Stimulated activated CD8-positive, alpha-beta memory T cell treated with anti-CD3 and anti-CD28 coated beads, Interleukin-7, amount 100 ng/mL, for 24 hours (primary cell): ENCODE measurements around the gene TRPM1.

Experiments used
- DNase-seq: peaks from one replicate; pipeline ENCODE4 v3.0.0-alpha.2; 2020; ENCODE audit warnings: low read depth

The TRPM1 gene

DNA sequence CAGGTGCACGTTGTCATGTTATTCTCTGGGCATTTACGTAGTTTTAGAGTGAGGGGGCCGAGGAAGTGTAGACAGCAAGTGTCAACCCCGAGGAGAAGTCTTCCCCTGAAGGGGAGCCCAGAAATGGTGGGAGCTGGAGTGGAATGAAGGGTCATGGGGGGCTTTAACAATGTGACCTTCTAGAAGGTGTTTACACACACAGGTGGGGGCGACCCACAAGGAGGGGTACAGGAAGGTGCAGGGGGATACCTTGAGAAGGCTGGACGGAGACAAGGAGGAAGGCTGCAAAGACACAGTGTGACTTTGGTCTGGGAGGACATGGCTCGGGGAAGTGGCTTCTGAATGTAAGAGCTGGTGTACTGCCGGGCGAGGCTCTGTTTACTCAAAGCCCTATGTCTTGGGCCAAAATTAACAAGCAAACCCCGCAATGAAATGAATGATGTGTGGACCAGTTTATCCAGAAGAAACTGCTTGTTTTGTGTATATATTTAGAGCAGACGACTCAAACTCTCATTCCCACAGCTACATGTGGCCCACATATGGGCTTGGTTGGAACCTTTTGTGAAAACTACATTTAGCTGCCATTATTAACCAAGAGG lies 18.7 kb downstream of the TRPM1 start:
- no peak for DNase-seq

DNA sequence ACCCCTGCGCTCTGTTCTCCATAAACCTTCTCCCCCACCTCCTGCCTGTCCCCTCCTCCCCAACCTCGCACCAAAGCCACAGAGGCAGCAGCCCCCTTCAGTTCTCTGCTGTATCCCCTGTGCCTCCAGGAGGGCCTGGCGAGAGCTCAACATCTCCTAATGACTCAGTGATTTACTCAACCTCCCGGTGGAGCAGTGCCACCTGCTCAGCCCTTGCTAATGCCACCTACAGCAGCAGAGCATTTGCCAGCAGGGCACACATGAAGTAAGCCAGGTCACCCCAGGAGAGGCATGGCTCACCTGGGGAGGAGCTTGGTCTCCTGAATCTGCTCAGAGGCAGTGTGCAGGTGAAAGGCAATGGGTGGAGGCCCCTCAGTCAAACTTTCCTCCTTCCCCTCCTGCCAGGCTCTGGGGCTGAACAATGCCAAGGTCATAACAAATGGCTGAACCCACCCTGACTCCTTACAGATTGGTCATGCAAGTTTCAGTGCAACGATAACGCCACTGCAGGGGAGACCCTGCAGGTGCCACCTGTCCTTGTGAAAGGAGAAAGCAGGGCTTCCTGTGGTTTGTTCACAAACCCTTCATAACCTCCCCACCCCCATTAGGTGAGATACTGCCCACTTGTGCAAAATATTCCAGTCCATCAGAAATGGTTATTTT lies 19.8 kb downstream of the TRPM1 start:
- DNase-seq = no peak

DNA sequence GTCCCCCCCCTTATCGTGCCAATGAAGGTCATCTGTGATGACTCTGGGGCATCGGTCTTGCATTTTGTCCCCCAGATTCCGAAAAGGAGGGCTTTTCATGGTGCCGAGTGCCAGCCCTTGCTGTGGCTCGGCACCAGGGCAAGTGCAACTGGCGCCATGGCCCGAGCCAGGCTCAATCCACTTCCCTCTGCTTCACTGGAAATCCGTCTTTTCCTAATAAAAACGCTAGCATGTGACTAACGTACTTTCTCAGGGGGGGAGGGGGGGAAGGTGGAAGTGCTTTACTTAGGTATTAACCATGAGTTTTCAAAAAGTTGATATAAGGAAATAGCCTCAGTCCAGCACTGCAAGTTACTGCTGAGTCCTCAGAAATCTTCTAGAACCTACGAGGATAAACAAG lies 20.5 kb downstream of the TRPM1 start:
- DNase-seq = no peak

DNA sequence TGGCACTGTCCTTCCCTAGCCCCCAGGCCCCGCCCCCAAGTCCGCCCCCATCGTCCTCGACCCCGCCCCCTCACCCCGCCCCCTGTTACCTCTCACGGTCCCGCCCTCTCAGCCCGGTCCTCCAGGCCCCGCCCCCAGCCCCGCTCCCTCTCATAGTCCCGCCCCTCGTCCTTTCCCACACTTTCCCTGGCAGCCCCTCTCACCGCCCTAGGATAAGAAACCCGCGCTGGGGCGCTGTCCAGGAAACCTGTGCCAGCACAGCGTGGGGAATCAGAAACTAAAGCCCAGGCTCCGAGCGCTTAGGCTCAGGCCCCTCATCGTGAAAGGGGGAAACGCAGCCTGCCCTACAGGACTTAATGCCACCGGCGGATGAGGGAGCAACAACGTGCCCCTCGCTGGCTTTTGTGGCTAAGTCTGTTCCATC lies 20.9 kb downstream of the TRPM1 start:
- DNase-seq = no peak

DNA sequence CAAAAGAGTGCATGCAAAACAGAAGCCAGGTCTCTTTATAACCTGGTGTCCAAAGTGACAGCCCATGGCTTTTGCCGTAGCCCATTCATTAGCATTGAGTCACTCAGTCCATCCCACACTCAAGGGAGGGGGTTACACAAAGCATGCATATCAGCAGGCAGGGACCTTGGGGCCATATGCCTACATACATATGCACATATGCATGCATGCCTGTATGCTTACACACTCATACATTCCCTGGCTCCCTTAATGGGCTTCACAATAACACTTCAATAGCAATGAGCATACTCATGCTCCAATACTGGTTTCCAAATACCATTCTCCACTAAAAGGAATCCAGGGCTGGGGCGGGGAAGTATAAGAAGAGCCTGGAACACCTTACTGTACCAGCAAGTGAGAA lies 22.0 kb downstream of the TRPM1 start:
- no peak for DNase-seq

DNA sequence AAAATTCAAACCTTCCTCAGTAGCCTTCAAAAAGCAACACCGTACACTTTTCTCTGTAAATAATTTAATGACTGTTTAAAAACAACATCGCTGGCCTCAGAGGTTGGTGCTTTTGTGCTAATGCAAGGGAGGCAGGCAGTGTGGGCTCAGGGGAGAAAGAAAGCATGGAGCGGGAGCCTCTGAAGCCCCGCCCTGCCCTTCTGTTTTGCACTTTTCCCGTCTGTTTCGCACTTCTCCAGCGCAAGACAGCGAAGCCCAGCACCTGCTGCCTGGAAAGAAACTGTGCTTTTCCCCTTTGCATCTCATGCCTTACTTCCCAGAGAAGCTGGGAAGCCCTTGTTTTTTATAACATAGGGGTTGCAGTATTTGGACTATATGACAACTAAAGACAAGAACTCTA lies 23.1 kb downstream of the TRPM1 start:
- DNase-seq = no peak

DNA sequence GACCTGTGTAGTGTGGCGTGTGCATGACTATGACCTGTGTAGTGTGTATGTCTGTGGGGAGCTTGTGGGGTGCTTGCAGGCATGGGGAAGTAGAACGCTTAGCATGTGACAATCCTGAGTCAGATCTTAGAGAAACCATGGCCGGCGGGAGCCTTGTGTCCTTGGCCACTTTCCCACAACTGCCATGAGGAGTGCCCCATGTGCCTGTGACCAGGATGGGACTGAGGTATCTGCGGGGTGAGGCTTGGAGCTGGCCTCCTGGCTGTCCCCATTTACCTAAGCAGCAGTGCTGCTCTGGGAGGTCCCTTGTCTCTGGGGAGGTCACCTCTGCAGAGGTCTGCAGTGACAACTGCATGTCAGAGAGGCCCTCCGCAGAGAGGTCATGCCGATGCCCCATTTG lies 23.6 kb downstream of the TRPM1 start:
- no peak for DNase-seq

DNA sequence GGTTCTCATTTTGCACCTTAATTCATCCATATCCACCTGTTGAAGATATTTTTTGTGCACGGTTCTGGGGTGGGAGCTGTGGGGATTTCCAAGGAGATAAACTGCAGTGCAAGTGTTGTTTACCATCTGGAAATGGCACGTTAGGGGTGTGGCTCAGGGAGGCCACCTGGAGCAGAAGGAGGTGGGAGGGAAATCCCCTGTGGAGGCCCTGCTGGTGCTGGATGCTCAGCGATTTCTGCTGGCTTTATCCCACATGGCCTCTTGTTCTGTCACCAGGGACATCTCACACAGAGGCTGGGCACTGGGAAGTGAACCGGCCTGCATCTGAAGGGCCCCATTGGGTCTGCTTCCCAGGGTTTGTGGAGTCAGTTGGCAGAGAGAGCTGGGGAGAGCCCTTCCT lies 24.3 kb downstream of the TRPM1 start:
- DNase-seq = no peak

DNA sequence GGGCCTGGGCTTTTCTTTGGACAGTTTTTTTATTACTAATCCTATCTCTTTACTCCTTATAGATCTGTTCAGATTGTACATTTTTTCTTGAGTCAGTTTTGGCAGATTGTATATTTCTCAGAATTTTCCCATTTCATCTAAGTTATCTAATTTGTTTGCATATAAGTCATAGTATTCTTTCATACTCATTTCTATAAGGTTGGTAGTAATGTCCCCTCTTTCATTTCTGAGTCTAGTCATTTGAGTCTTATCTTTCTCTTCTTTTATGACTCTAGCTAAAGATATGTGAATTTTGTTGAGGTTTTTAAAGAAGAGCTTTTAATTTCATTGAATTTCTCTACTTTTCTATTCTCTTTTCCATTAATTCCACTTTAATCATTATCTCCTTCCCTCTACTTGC lies 27.2 kb downstream of the TRPM1 start:
- DNase-seq = no peak

DNA sequence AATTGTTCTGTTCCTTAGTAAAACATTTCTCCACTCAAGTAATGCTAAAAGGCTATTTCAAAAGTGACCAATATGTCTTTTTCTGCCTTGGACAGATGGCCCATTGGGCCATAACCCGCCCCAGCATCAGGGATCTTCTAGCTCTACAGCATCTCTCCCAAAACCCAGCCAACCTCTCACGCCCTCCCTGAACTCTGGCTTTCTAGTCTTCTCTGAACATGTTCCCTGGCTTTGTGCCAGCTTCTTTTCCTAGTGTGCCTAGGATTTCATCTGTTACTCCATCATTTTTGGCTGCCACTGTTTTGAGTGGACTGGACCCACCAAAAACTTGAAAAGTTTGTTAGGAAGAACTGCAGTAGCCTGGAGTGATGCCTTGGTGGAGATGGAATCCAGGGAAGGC lies 30.7 kb downstream of the TRPM1 start:
- no peak for DNase-seq

DNA sequence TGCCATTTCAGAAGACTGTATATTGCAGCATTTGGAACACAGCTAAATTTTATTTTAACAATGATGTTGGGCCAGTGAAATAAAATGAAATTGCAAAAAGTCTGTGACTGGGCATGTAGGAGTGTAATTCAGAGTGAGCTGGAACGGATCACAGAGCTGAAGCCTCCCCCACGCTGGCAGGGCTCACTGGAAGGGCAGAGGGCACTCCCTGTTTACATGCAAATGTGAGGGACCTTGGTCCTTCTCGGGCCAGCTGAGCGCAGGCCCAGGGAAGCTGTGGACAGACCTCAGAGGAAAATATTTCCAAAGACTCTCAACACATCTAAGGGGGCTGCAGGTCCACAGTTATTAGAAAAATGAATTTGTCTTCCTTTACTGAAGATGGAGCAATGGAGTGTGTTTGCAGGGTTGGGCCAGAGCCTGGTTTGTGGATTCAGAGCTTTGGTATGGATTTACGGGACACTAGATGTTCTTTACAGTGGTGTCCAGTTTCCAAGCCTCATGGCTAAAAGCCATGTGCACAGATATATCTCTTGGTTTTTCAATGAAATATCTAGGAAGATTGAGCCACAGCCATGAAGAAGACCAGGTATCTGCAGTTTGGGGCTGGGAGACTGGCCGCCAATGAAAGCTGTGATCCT lies 32.0 kb downstream of the TRPM1 start:
- DNase-seq = no peak

DNA sequence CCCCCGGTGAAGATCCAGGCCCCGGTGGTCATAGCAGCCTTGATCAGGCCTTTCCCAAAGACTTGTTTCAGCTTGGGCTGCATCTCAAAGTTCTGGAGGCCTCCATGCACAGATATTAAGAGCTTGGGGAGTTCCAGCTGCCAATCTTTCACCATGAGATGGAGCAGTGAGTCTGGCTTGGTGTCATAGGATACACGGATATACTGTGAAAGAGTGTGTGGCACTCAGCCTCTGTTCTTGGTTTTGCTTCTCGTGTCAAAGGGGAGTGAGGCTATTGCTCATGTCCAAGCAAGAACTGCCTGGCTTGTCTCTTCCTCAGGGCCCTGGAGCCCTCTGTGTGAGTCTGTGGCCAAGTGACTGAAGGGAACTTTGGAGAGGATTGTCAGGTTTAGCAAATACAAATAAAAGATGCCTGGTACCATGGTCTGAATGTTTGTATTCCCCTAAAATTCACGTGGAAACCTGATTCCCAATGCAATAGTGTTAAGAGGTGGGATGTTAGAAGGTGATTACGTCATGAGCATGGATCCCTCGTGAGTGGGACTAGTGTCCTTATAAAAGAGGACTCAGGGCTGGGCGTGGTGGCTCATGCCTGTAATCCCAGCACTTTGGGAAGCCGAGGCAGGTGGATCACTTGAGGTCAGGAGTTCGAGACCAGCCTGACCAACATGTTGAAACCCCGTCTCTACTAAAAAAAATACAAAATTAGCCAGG lies 33.5 kb downstream of the TRPM1 start:
- DNase-seq = no peak

DNA sequence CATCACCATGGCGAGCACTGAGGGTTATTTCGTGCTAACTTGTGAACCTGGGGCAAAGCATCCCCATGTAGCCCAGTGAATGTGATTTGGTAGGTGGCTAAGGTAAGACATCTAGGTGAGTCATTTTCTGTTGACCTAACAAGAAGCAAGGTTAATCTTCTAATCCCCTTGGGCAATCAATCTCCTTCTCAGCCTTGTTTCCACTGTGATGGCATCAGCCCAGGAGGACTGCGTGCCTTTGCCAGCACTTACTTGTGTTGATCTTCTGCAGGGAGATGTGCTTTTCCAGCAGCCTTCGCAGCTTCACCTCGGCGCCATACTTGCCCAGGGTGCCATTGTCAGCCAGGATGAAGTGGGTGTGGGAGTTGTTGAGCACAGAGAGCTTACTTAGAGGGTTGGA lies 35.7 kb downstream of the TRPM1 start:
- DNase-seq = no peak

DNA sequence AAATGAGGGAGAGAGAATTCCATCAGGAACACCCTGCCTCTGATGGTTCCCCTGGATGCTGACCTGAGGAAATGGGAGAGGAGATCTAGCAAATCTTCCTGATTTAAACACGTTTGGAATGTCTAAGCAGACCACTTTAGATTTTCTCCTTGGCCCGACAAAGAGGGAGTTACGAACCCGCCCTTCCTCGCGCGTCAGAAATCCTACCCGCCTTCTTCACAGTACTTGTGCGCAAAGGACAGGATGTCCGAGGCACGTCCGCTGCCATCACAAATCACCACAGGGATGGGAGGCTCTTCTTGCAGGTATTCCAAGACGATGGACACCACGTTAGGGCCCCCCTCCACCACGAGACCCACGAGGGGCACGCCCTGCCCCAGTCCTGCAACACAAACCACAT lies 38.6 kb downstream of the TRPM1 start:
- DNase-seq = no peak

DNA sequence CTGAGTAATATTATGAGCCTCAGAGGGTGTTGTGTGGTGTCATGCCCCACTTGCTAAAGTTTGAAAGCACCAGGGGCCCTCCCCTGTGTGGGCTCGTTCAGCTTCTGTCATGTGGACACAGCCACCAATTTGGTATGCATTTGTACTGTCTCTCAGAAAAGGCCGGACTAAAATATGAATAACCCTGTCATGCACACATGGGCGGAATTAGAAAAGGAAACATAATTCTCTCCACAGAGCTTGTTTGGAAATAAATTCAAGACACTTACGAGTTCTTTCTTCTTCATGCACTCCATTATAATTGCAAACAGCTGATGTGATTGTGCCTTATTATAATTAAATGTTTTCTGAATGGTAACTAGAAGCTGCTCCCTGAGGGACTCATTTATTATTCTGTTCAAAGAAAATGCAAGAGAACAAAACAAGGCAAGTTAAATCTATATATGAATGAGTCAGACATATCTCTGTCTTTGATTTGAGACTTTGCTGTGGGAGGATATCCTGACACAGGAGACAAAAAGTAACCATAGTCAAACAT lies 39.1 kb downstream of the TRPM1 start:
- DNase-seq = no peak

DNA sequence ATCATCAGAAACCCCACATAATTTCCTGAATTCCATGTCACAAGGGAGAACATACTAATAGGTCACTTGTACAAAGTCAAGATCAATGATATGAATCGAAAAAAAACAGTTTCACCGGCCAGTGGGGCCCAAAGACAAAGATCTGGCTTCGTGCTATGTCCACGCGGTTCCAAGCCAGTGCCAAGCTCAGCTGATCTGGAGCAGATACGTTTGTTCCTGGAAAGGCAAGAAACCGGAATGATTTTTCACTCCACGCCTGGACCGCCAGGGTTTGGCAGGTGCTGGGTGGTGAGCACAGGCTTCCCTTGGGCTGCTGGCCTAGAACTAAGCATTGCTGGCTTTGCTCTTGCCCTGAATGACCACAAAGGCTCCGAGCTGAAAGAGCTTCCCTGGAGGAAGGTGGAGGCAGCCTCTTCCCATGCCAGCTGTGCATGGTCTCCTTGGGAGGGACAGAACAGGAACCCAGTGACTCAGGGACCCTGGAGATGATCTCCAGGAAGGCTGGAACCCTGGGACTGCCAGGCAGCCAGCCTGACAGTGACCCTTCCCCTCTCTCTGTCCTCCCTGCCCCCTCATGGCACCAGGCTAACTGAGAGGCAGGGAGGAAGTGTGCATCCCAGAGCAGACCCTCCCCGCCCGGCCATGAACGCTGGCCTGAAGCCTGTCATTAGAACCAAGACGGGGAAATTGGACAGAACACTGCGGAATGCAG lies 40.9 kb downstream of the TRPM1 start:
- DNase-seq = no peak

DNA sequence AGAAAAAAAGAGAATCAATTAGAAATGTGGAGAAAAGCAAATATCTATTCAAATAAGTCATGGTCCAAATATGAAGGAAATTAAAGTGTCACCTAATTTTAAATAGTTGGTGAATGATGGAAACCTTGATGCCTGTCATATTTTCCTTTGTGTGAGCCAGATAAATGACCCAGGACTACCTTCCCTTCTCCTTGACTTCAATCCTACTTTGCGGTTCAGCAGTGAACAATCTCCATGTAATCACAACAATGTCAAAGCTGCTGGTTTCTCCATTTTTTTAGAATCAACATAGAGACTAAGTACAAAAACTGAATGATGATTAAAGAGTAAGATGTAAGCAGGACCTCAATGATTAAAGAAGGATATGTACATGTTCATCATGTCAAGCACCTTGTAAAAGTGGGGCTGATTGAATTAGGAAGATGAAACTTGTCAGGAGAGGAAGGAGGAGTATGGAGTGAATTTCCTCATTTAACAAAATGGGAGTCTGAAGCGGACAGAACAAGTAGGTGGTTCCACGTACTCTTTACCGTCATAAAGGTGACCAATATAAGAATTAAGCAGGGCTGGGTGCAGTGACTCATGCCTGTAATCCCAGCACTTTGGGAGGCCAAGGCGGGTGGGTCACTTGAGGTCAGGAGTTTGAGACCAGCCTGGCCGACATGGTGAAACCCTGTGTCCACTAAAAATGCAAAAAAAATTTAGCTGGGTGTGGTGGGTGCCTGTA lies 43.1 kb downstream of the TRPM1 start:
- DNase-seq = no peak

DNA sequence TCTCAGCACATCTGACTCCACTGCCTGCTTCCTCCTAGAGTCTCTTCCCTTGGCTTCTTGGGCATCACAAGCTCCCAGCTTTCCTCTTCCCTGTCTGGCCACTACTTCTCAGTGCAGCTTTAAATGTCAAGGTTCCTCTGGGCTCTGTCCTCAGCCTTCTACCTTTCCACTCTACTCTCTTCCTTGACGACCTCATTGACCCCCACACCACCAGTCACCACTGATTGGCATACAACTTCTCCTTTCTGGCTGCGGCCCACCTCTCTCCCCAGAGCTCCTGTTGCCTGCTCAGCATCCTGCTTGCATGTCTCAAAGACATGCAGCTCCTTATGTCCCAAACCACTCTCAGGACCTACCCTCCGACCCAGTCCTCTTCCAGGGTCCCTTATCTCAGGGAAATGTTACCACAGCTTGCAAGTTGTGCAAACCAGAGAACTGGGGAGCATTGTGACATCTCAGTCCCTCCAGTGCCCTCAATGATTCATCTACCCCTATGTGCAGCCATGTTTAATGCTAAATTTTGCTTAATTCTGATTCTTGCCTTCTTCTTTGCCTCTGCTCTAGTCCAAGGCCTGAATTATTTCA lies 49.9 kb downstream of the TRPM1 start:
- DNase-seq = no peak

DNA sequence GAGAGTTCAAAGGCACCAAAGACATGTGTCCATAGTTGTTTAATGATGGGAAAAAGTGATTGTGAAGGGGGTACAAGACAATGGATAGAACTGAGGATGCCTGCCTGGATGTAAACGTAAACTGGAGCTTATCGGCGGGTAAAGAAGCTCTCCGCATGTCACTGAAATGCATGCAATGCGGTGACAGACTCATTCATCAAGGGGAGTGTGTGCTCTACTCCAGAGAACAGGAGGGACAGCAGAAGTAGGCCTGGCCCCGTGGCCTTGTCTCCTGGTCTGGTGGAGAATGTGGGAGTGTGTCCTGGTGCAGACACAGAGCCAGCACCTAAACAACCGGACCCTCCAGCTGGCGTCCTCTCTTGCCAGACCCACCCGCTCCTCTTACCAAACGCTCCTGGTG lies 50.6 kb downstream of the TRPM1 start:
- DNase-seq = no peak

DNA sequence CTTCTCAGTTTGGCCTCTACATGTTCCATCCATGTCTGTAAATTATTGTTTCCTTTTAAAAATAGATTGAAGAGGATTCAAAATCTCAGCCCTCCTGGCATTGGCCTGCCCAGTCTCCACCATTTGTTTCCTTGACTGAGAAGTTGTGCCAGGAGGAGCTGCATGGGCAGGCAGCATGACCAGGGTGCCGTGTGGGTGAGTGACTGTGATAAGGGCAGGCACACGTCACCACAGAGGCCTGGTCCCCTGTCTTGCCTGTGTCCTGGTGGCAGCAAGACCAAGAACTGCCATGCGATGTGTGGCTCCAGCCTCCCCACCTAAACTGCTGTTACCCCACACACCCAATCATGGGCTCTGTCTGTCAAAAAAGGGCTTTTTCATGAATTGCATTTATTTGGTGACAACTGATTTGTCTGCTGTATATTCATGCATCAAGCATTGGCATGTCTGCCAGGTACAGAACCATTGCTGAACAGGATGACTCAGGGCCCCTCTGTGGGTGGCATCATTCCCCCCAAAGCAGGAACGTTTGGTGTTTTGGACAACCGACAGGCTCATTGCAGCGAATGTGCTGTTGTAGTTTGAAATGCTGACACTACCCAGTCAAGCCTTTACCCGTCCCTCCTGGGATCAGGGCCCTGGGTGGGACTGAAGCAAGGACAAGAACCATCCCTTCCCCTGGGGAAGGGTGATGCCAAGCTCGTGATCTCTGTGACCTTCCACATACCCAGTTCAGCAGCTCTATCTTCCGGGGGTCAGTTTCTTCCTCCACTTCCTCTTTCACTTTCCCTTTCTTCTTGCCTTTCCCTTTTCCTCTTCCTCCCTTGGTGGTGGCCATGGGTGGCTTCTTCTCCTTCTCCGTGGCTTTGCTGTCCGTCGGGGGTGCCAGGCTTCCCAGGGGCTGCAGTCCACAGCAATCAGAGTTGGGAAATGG lies 51.6 kb downstream of the TRPM1 start:
- DNase-seq = no peak
